Measurements from ENCODE around the gene ARMC5.

Gene ARMC5

DNA sequence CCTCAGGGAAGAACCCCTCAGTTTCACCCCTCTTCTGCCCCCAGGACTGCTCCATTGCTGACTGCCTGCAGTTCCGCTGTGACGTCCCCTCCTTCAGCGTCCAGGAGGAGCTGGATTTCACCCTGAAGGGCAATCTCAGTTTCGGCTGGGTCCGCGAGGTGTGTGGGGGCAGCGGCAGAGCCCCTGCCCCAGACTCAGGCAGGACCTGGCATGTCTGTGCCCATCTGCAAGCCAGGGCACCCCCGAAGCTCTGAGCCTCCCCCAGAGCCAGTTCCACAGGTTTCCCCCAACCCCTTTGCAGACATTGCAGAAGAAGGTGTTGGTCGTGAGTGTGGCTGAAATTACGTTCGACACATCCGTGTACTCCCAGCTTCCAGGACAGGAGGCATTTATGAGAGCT is 35.5 kb upstream of the ARMC5 start:
- in situ Hi-C loops (cut with HindIII; ENCODE audit: low sequenced_read_pairs), result no loop called here
- no peak overlapping the region for H3K4me3 ChIP-seq (ENCODE audit: low read depth, low read length)
- DNase-seq (ENCODE audit: low read depth), result no peak
- TF ChIP-seq, protein P1, sequence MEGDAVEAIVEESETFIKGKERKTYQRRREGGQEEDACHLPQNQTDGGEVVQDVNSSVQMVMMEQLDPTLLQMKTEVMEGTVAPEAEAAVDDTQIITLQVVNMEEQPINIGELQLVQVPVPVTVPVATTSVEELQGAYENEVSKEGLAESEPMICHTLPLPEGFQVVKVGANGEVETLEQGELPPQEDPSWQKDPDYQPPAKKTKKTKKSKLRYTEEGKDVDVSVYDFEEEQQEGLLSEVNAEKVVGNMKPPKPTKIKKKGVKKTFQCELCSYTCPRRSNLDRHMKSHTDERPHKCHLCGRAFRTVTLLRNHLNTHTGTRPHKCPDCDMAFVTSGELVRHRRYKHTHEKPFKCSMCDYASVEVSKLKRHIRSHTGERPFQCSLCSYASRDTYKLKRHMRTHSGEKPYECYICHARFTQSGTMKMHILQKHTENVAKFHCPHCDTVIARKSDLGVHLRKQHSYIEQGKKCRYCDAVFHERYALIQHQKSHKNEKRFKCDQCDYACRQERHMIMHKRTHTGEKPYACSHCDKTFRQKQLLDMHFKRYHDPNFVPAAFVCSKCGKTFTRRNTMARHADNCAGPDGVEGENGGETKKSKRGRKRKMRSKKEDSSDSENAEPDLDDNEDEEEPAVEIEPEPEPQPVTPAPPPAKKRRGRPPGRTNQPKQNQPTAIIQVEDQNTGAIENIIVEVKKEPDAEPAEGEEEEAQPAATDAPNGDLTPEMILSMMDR (IDR thresholded peaks at IDR 0.05; ENCODE audit: low read depth, low read length, missing control alignments), result no peak

DNA sequence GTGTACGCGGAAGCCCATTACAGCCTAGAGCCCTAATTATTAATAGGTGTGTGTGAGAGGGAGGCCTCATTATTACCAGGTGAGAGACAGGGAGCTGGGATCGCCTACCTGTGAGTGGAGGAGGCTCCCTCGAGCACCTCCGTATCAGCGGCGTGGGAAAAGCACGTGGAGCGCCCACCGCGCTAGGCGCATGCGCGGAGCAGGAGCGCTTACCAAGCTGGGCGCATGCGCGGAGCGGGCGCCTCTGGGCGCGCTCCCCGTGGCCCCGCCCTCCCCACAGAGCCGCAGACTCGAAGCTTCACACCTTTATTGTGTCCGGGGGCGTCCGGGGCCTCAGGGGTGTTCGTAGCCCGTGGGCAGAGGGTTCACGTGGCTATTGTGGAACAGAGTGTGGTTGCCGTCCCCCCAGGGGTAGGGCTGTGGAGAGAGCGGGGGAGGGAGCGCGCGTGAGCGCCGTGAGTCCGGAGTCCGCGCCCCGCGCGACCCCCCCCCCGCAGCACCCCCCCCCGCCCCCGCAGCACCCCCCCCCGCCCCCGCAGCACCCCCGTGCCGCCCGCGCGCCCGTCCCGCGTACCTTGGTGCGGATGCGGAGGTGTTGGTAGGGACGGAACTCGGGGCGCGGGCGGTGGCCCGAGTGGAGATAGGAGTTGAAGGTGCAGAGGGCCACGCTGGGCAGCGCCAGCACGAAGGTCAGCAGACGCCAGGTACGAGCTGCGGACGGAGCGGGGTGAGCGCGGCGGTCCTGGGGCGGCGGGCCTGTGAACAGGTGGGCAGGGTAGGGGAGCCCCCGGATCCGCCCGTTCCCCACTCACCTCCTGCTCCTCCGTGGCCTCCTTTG is 31.6 kb upstream of the ARMC5 start:
- no peak for DNase-seq (ENCODE audit: low read depth)
- no peak overlapping the region for H3K4me3 ChIP-seq (ENCODE audit: low read depth, low read length)
- in situ Hi-C loops (cut with HindIII; ENCODE audit: low sequenced_read_pairs), result no loop called here
- TF ChIP-seq, protein P1 (IDR thresholded peaks at IDR 0.05; ENCODE audit: low read depth, low read length, missing control alignments), result no peak

DNA sequence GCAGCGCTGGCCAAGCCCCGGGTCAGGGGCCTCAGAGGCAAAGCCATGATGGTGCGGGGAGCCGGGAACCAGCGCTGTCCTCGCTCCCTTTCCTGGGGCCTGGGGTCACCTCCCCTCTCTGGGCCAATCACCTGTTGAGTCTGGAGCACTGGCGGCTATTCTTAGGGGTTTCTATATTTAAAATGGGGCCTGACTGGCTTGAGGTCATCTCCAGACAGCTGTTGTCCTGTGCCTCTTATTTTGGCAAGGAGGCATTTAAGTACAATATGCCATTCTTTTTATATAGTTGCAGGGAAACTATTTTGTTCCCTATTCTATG is 31.1 kb upstream of the ARMC5 start, which contains the start of gene COX6A2:
Gene COX6A2, minus strand, starts transcription at position 82 of the 319 bp plus-strand sequence. Its CDS starts 35 bp downstream, at position 47.
- in situ Hi-C loops (cut with HindIII; ENCODE audit: low sequenced_read_pairs), result no loop called here
- TF ChIP-seq, protein P1 (IDR thresholded peaks at IDR 0.05; ENCODE audit: low read depth, low read length, missing control alignments), result no peak
- H3K4me3 ChIP-seq (ENCODE audit: low read depth, low read length), result no peak within 1 kb of the TSS
- no peak for DNase-seq (ENCODE audit: low read depth)

DNA sequence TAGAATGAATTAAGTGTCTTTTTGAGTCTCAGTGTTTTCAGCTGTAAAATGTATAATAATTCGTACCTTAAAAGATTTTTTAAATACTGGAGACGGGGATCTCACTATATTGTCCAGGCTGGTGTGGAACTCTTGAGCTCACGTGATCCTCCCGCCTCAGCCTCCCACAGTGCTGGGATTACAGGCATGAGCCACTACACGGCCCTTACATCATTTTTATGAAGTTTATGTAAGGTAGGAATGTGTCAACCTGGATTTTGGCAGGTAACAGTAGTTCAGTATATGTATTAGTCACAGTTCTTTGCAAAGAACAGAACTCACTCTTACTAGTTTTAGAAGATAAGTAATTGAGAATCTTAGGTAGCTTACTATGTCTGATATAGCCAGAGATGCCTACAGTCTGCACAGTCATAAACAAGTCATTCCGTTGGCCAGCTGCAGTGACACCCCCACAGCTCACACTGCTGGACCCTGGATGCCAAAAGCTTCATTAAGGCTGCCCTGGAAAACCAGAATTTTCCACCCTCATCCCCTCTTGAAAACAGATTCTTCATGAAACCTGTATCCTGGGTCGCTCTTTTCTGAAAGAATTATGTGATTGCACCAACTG is 30.6 kb upstream of the ARMC5 start:
- H3K4me3 ChIP-seq (ENCODE audit: low read depth, low read length), result no peak overlapping the region
- in situ Hi-C loops (cut with HindIII; ENCODE audit: low sequenced_read_pairs), result no loop called here
- TF ChIP-seq, protein P1 (IDR thresholded peaks at IDR 0.05; ENCODE audit: low read depth, low read length, missing control alignments), result no peak
- DNase-seq (ENCODE audit: low read depth), result no peak

DNA sequence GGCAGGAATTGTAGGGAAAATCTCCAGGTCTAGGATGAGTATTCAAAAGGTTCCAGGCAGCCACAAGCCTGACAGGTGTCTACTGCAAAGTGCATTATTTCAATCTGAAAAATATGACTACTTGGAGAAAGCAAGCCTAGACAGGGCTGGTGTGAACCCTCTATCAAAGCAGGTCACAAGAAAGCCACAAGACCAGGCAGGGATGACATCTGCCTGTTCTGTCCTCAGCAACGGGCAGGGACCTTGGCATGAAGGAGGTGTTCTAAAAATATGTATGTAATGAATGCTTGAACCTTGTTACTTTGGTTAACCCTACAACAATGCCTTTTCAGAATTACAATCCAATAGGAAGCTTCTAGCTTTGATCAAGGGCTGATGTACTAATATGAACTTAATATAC is 30.0 kb upstream of the ARMC5 start:
- TF ChIP-seq, protein P1 (IDR thresholded peaks at IDR 0.05; ENCODE audit: low read depth, low read length, missing control alignments), result no peak
- DNase-seq (ENCODE audit: low read depth), result no peak
- in situ Hi-C loops (cut with HindIII; ENCODE audit: low sequenced_read_pairs), result no loop called here
- no peak overlapping the region for H3K4me3 ChIP-seq (ENCODE audit: low read depth, low read length)

DNA sequence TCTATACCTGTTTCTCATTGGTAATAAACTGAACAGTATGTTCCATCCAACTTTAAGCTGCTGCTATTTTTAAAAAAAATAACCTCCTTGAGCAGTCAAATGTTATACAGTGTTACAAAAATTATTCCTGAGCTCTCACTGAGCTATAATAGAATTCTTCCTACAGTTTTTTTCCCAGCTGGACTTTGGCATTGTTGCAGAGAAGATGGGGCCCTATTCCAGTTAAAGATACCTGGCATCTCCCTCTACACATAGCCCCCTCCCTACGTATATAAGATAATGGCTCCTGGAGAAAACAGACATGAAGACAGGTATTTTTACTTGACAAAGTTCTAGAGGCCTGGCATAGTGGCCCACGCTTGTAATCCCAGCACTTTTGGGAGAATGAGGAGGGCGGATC is 29.5 kb upstream of the ARMC5 start:
- in situ Hi-C loops (cut with HindIII; ENCODE audit: low sequenced_read_pairs), result no loop called here
- TF ChIP-seq, protein P1 (IDR thresholded peaks at IDR 0.05; ENCODE audit: low read depth, low read length, missing control alignments), result no peak
- no peak for DNase-seq (ENCODE audit: low read depth)
- H3K4me3 ChIP-seq (ENCODE audit: low read depth, low read length), result no peak overlapping the region

Data from astrocyte of the cerebellum (primary cell).